T-helper 17 cell (primary cell): ENCODE results near the gene GLIS1. TPM values are rescaled to one million over a fixed set of nuclear protein-coding genes. Genes with fewer than 3 reads are reported as not detected.
"Not testable (repeated sequence)": the region's sequence is repeated elsewhere in the genome, so short reads cannot be mapped to it uniquely, and the experiment has no call there.

ENCODE experiments used
- ATAC-seq: fragments of 150-1000 bp; cut with Tn5 transposase; 2 replicates; pipeline ENCODE4 v1.10.0; 2021; ENCODE audit warnings: mild to moderate bottlenecking, moderate library complexity
- DNase-seq, 3 donors: peaks; one replicate each; pipeline versions ENCODE4 v3.0.0 to v3.0.0-alpha.2; 2020 to 2021
- H3K9me3 ChIP-seq: one replicate; pipeline ENCODE4 v1.7.0; 2013; ENCODE audit warnings: low read length, mild to moderate bottlenecking; ENCODE audit not compliant: control insufficient read depth, poor library complexity, severe bottlenecking
- H3K27ac Mint-ChIP-seq: one replicate; pipeline ENCODE4 v1.8.0; 2022; ENCODE audit warnings: mild to moderate bottlenecking, moderate library complexity, mixed read lengths
- H3K27me3 Mint-ChIP-seq: one replicate; pipeline ENCODE4 v1.8.0; 2022; ENCODE audit warnings: mixed read lengths
- H3K36me3 Mint-ChIP-seq: one replicate; pipeline ENCODE4 v1.8.0; 2022; ENCODE audit warnings: low read depth, mixed read lengths
- H3K4me1 Mint-ChIP-seq: one replicate; pipeline ENCODE4 v1.8.0; 2022; ENCODE audit warnings: mild to moderate bottlenecking, mixed read lengths
- H3K4me3 Mint-ChIP-seq: one replicate; pipeline ENCODE4 v1.8.0; 2022; ENCODE audit warnings: mild to moderate bottlenecking, moderate library complexity, mixed read lengths
- total RNA-seq, 4 donors: library from RNA in 2 of 4; stranded (reverse) in 2 of 4; gene quantifications; one replicate each; pipeline ENCODE4 v1.2.3 and lab custom pipeline; 2022 to 2026

Gene GLIS1
- total RNA-seq, 2 donors from 2014 or later, result not detected

GRCh38 chr1:53561503-53562105 lies 177.4 kb downstream of the GLIS1 start:
- H3K27ac Mint-ChIP-seq, result no peak overlapping the region

GRCh38 chr1:53560581-53561502 lies 178.1 kb downstream of the GLIS1 start:
- Mint-ChIP-seq H3K4me3 (no peak overlapping the region), H3K4me1 (peaks cover 14% of the 10 kb centered on the region), H3K27me3 (peaks cover 61% of the 10 kb centered on the region), H3K36me3 (peaks cover 4% of the 10 kb centered on the region), H3K27ac (no peak overlapping the region)
- peaks cover 3% of the 10 kb centered on the region for H3K9me3 ChIP-seq
- DNase-seq (no peak), ATAC-seq (no peak)

More at GRCh38 chr1:53561503-53562105, 177.4 kb downstream of the GLIS1 start:
- peaks cover 3% of the 10 kb centered on the region for H3K9me3 ChIP-seq
- peaks cover 4% of the 10 kb centered on the region for H3K36me3 Mint-ChIP-seq
- H3K27me3 Mint-ChIP-seq, result peaks cover 64% of the 10 kb centered on the region
- no peak for DNase-seq
- ATAC-seq, result no peak
- H3K4me1 Mint-ChIP-seq, result peaks cover 14% of the 10 kb centered on the region
- H3K4me3 Mint-ChIP-seq, result no peak overlapping the region

GRCh38 chr1:53559854-53560580 lies 178.9 kb downstream of the GLIS1 start:
- Mint-ChIP-seq H3K4me1 (peaks cover 14% of the 10 kb centered on the region), H3K4me3 (no peak overlapping the region), H3K36me3 (peaks cover 4% of the 10 kb centered on the region), H3K27me3 (peaks cover 53% of the 10 kb centered on the region), H3K27ac (peak overlapping the region; percentile 32)
- DNase-seq (no peak), ATAC-seq (no peak)
- H3K9me3 ChIP-seq, result peaks cover 3% of the 10 kb centered on the region

- peaks cover 50% of the 10 kb centered on the region for H3K27me3 Mint-ChIP-seq
- H3K27ac Mint-ChIP-seq, result no peak overlapping the region
- peaks cover 4% of the 10 kb centered on the region for H3K36me3 Mint-ChIP-seq
- no peak for DNase-seq
- ATAC-seq, result no peak
- H3K9me3 ChIP-seq, result peaks cover 3% of the 10 kb centered on the region
- H3K4me1 Mint-ChIP-seq, result peaks cover 14% of the 10 kb centered on the region
- H3K4me3 Mint-ChIP-seq, result no peak overlapping the region
Observed at GRCh38 chr1:53559391-53559815, 179.6 kb downstream of the GLIS1 start.

- Mint-ChIP-seq H3K4me3 (no peak overlapping the region), H3K4me1 (peaks cover 14% of the 10 kb centered on the region), H3K27ac (no peak overlapping the region), H3K27me3 (peaks cover 45% of the 10 kb centered on the region), H3K36me3 (peaks cover 4% of the 10 kb centered on the region)
- peaks cover 3% of the 10 kb centered on the region for H3K9me3 ChIP-seq
- ATAC-seq (no peak), DNase-seq (no peak)
Observed at GRCh38 chr1:53558739-53559315, 180.1 kb downstream of the GLIS1 start.

GRCh38 chr1:53557830-53558738 lies 180.9 kb downstream of the GLIS1 start:
- Mint-ChIP-seq H3K27me3 (peaks cover 43% of the 10 kb centered on the region), H3K36me3 (peaks cover 4% of the 10 kb centered on the region), H3K27ac (no peak overlapping the region), H3K4me3 (no peak overlapping the region), H3K4me1 (peaks cover 16% of the 10 kb centered on the region)
- ATAC-seq, result no peak
- DNase-seq, result no peak
- peaks cover 3% of the 10 kb centered on the region for H3K9me3 ChIP-seq

GRCh38 chr1:53557369-53557768 lies 181.6 kb downstream of the GLIS1 start:
- DNase-seq, result no peak
- H3K27me3 Mint-ChIP-seq, result peaks cover 40% of the 10 kb centered on the region
- peaks cover 4% of the 10 kb centered on the region for H3K36me3 Mint-ChIP-seq
- H3K9me3 ChIP-seq, result peaks cover 3% of the 10 kb centered on the region
- H3K27ac Mint-ChIP-seq, result no peak overlapping the region
- no peak overlapping the region for H3K4me3 Mint-ChIP-seq
- peaks cover 11% of the 10 kb centered on the region for H3K4me1 Mint-ChIP-seq
- no peak for ATAC-seq

GRCh38 chr1:53556657-53557227 lies 182.2 kb downstream of the GLIS1 start:
- peaks cover 10% of the 10 kb centered on the region for H3K4me1 Mint-ChIP-seq
- ATAC-seq, result no peak
- no peak overlapping the region for H3K27ac Mint-ChIP-seq
- DNase-seq, result no peak
- H3K27me3 Mint-ChIP-seq, result peaks cover 40% of the 10 kb centered on the region
- H3K36me3 Mint-ChIP-seq, result peaks cover 6% of the 10 kb centered on the region
- no peak overlapping the region for H3K4me3 Mint-ChIP-seq
- H3K9me3 ChIP-seq, result peaks cover 3% of the 10 kb centered on the region

GRCh38 chr1:53555620-53556326 lies 183.2 kb downstream of the GLIS1 start:
- not testable (repeated sequence) for DNase-seq, H3K9me3 ChIP-seq, H3K4me3 Mint-ChIP-seq, H3K36me3 Mint-ChIP-seq, ATAC-seq, H3K27ac Mint-ChIP-seq
- H3K27me3 Mint-ChIP-seq, result peaks cover 35% of the 10 kb centered on the region
- H3K4me1 Mint-ChIP-seq, result peaks cover 12% of the 10 kb centered on the region

- no peak overlapping the region for H3K4me3 Mint-ChIP-seq
- peaks cover 6% of the 10 kb centered on the region for H3K36me3 Mint-ChIP-seq
- H3K27me3 Mint-ChIP-seq, result peaks cover 29% of the 10 kb centered on the region
- H3K9me3 ChIP-seq, result peaks cover 3% of the 10 kb centered on the region
- no peak overlapping the region for H3K27ac Mint-ChIP-seq
- no peak for DNase-seq
- no peak for ATAC-seq
- H3K4me1 Mint-ChIP-seq, result peaks cover 9% of the 10 kb centered on the region
Observed at GRCh38 chr1:53554592-53555305, 184.2 kb downstream of the GLIS1 start.
